Kidney epithelial cell (primary cell): ENCODE results near the gene IMMT. TPM values are rescaled to one million over a fixed set of nuclear protein-coding genes. Genes with fewer than 3 reads are reported as not detected.
"Not testable (repeated sequence)": the region's sequence is repeated elsewhere in the genome, so short reads cannot be mapped to it uniquely, and the experiment has no call there.

ENCODE experiments used
- DNase-seq: peaks from one replicate; pipeline ENCODE4 v3.0.0-alpha.2; 2010; ENCODE audit warnings: low read depth
- H3K27me3 ChIP-seq: 2 replicates; pipeline ENCODE4 v1.6.0; 2011; ENCODE audit warnings: low read length; ENCODE audit not compliant: control insufficient read depth, insufficient read depth
- H3K36me3 ChIP-seq: 2 replicates; pipeline ENCODE4 v1.5.1; 2011; ENCODE audit warnings: low read length; ENCODE audit not compliant: control insufficient read depth, insufficient read depth
- H3K4me3 ChIP-seq: 2 replicates; pipeline ENCODE4 v1.5.1; 2011; ENCODE audit warnings: low read depth, mild to moderate bottlenecking, control low read depth, low read length
- total RNA-seq: library from RNA; depleted of rRNA; stranded (reverse); fragments of >200 nt; gene quantifications from 2 replicates; pipeline ENCODE4 v1.2.3, GENCODE V29; 2015
- TF ChIP-seq, protein P1 (sequence below): IDR thresholded peaks from 2 replicates; pipeline ENCODE4 v1.5.1; 2011; ENCODE audit warnings: mild to moderate bottlenecking, moderate library complexity, low read length, control low read depth, inconsistent platforms; ENCODE audit not compliant: insufficient read depth, poor library complexity, severe bottlenecking

The IMMT gene
- total RNA-seq, 1 donor from 2014 or later = 66.9 TPM

DNA sequence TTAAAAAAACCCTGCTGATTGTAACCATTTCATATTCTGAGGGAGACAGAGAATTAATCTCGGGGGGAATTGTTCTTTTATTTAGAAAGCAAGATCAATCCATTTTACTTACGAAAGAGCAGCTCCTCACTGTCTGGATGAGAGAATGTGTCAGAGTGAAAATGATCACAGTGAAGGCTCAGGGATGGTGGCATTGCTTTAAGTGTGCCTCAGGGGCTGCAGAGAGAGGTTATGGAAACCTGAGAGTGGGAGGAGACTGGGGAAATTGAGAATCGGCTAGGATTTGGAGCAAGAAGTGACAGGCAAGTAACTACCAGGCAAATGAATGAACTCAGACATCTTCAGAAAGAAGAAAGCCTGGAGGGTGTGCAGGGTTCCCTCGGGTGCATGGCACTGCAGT, 38.2 kb upstream of the IMMT start:
- H3K27me3 ChIP-seq = peaks cover 3% of the 10 kb centered on the region
- no peaks in the 10 kb centered on the region for H3K36me3 ChIP-seq
- no peak overlapping the region for H3K4me3 ChIP-seq
- no peak for DNase-seq
- TF ChIP-seq, protein P1, sequence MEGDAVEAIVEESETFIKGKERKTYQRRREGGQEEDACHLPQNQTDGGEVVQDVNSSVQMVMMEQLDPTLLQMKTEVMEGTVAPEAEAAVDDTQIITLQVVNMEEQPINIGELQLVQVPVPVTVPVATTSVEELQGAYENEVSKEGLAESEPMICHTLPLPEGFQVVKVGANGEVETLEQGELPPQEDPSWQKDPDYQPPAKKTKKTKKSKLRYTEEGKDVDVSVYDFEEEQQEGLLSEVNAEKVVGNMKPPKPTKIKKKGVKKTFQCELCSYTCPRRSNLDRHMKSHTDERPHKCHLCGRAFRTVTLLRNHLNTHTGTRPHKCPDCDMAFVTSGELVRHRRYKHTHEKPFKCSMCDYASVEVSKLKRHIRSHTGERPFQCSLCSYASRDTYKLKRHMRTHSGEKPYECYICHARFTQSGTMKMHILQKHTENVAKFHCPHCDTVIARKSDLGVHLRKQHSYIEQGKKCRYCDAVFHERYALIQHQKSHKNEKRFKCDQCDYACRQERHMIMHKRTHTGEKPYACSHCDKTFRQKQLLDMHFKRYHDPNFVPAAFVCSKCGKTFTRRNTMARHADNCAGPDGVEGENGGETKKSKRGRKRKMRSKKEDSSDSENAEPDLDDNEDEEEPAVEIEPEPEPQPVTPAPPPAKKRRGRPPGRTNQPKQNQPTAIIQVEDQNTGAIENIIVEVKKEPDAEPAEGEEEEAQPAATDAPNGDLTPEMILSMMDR = no peak

DNA sequence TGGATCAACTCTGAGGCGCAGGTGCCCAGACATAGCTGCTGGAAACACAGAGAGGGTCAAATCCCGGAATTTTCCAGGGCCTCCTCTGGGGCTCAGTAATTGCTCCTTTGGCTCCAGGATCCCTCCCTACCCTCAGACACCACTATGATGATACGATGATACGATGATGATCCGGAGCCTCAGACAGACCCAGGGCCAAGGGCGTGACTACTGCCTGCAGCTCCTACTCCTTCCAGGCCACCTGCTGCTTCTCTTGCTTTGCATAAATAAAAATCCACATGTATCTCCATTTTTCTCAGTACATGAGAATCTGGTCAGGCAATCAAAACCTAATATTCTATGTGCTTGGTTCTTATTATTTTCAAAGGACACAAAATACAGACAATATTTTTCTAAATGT, 37.6 kb upstream of the IMMT start:
- Histone ChIP-seq H3K4me3 (no peak overlapping the region), H3K36me3 (no peaks in the 10 kb centered on the region), H3K27me3 (peaks cover 3% of the 10 kb centered on the region)
- TF ChIP-seq, protein P1 = no peak
- no peak for DNase-seq

DNA sequence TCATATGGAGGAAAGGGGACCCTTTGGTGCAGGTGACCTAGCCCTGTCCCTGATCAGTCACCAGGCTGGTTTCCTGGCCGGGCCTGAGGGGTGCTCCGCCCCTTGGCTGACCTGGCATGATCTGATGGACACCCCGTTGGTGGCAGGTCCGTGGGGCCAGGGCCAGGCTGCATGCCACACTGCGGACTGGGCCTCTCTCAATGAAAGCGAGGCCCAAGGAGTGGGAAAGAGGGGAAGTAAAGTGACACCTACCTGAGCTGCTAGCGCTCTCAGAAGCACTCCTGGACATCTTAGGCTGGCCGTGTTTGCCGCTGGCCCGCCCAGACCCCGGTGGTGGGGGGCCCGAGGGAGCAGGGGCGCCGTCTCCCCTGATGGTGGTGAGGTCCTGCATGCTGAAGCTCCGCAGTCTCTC, 37.1 kb upstream of the IMMT start:
- Histone ChIP-seq H3K4me3 (no peak overlapping the region), H3K27me3 (peaks cover 3% of the 10 kb centered on the region), H3K36me3 (no peaks in the 10 kb centered on the region)
- TF ChIP-seq, protein P1 = no peak
- DNase-seq = no peak

DNA sequence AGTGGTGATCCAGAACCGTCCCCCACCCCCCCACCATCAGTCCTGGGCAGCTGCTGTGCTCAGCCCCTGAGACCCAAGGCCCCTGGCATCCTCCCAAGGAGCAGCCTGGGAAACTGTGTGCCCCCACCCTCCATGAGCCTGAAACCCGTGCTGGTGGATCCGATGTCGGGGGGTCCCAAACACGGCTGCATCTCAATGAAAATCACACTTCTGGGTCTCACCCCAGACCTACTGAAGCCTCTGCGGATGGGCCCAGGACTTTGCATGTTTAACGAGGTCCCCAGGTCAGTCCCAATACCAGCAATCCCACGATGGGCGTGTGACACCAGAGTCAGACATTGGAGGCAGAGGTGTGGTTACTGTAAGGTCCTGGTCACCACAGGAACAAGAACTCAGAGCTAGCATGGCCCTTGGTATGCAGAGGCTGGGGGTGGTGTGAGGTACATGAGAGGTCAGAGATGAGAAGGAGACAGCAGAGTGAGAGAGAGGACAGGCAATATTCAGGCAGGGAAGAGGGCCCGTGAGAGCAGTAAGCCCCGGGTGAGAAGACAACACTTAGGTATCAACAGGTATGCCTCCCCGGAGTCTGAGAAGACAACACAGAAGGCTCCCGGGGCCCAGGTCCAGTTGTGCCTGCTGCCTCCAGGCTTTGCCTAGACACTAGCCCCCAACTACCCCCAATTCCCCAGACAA, 36.6 kb upstream of the IMMT start:
- peaks cover 3% of the 10 kb centered on the region for H3K27me3 ChIP-seq
- no peak for DNase-seq
- H3K36me3 ChIP-seq = no peaks in the 10 kb centered on the region
- TF ChIP-seq, protein P1 = no peak
- no peak overlapping the region for H3K4me3 ChIP-seq

DNA sequence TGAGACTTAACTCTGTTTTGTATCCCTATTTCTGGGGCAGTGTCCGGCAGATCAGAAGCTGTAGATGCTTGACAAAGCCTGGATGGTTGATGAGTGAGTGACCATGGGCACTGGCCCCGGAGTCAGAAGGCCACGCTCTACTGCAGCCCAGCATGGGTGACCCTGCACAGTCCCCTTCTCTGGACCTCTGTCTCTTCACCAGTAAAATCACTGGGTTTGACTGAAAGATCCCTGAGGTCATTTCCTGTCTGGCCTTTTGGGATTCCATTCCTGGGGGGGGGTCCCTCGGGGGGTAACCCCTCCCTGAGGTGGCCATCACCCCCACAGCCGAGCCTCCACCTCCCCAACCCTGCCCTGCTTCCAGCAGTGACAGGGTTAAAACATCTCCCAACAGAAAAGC, 35.7 kb upstream of the IMMT start:
- Histone ChIP-seq H3K4me3 (no peak overlapping the region), H3K27me3 (peaks cover 3% of the 10 kb centered on the region), H3K36me3 (no peaks in the 10 kb centered on the region)
- TF ChIP-seq, protein P1 = no peak
- no peak for DNase-seq

DNA sequence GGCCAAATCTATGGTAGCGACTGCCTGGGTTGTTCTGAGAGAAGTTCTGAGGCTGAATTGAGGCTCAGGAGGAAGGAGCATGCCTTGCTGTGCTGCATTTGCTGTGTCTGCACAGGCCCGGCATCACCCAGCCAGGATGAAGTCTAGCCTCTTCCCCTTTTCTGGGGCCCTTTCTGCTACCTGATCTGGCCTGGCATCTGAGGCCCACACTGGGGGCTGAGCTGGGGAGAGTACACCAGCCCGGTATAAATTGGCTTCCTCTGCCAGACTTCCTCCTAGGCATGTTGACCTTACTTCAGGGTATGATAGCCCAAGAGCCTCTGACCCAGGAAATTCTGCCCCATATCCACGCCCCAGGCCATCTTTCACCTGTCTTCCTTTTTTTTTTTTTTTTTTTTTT, 34.0 kb upstream of the IMMT start:
- H3K27me3 ChIP-seq = peaks cover 3% of the 10 kb centered on the region
- no peak for DNase-seq
- TF ChIP-seq, protein P1 = no peak

DNA sequence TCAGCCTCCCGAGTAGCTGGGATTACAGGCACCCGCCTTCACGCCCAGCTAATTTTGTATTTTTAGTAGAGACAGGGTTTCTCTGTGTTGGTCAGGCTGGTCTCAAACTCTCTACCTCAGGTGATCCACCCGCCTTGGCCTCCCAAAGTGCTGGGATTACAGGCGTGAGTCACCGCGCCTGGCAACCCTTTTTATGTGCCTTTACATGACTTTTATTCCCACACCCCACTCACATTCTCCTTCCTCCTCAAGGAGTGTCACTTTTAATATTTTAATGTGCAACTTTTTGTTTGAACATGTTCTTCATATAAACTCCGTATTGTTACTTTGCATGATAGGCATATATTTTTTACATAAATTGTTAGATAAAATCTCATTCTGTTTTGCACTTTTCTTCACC, 33.3 kb upstream of the IMMT start:
- not testable (repeated sequence) for H3K4me3 ChIP-seq, H3K27me3 ChIP-seq, H3K36me3 ChIP-seq, DNase-seq

More for the DNA sequence above, 34.0 kb upstream of the IMMT start:
- Histone ChIP-seq H3K4me3 (no peak overlapping the region), H3K36me3 (no peaks in the 10 kb centered on the region)
